Psoas muscle (tissue), 8 donors: ENCODE measurements around the gene FGFBP3. TPM values are rescaled to one million over a fixed set of nuclear protein-coding genes. Genes with fewer than 3 reads are reported as not detected.

ENCODE experiments used
- ATAC-seq, 4 donors: fragments of 200-7000 bp; cut with Tn5 transposase; one replicate each; pipeline ENCODE4 v1.9.1; 2020; ENCODE audit warnings: moderate library complexity in 3 of 4, mild to moderate bottlenecking in 2 of 4
- DNase-seq, 2 donors: peaks; one replicate each; pipeline ENCODE4 v3.0.0-alpha.2; 2020
- H3K27ac ChIP-seq: fragments of 200-600 bp; one replicate; pipeline ENCODE4 v1.8.0; 2022
- H3K27me3 ChIP-seq, 3 donors: fragments of 200-600 bp in 1 of 3; one replicate each; pipeline versions ENCODE4 v1.6.1 to v1.8.0; 2013 to 2022; ENCODE audit warnings: low read length in 2 of 3, mild to moderate bottlenecking in 2 of 3, moderate library complexity in 1 of 3; ENCODE audit not compliant: insufficient read depth in 3 of 3
- H3K36me3 ChIP-seq, 2 donors: fragments of 200-600 bp in 1 of 2; one replicate each; pipeline versions ENCODE4 v1.6.1 to v1.8.0; 2013 to 2022; ENCODE audit warnings: low read depth in 1 of 2, mild to moderate bottlenecking in 1 of 2, moderate library complexity in 1 of 2; ENCODE audit not compliant: insufficient read depth in 1 of 2
- H3K4me1 ChIP-seq: fragments of 200-600 bp; one replicate; pipeline ENCODE4 v1.8.0; 2022
- H3K4me3 ChIP-seq: fragments of 200-600 bp; one replicate; pipeline ENCODE4 v1.8.0; 2022; ENCODE audit warnings: mild to moderate bottlenecking
- H3K9me3 ChIP-seq: fragments of 200-600 bp; one replicate; pipeline ENCODE4 v1.8.0; 2022
- CTCF ChIP-seq: fragments of 200-600 bp; IDR thresholded peaks from one replicate; pipeline ENCODE4 v1.8.0; 2022; ENCODE audit warnings: antibody characterized with exemption
- WGBS, 3 donors: extraction: QIAGEN DNeasy Blood & Tissue Kit; methylation state at CpG; one replicate each; pipeline versions ENCODE4 v1.1.6 to v1.1.7; 2013; 5-methylcytosine and 5-hydroxymethylcytosine counted together
- intact Hi-C, 2 donors: fragments of 100-400 bp; cut with DNase I; formaldehyde crosslinking; loops; one replicate each; pipeline versions ENCODE4 v1.11.0 to v1.14.2; 2022
- polyA plus RNA-seq, 3 donors: library from polyadenylated mRNA; stranded (reverse); fragments of 200-250 nt; gene quantifications; one replicate each; pipeline ENCODE4 v1.2.3, GENCODE V29; 2013
- total RNA-seq, 4 donors: library from RNA; stranded (reverse); fragmentation: NEBNext Ultra II Directional in 2 of 4; extraction: Animal tissue kit (Norgen Biotek cat#: 25700) in 2 of 4; gene quantifications; one replicate each; pipeline versions ENCODE4 v1.2.1 to v1.2.4, GENCODE V29; 2021 to 2023
- donor health status: healthy with polysubstance abuse.
- donor health status: DM: no; HTN: no; CAD: no; lungs with moderate emphysema.
- donor health status: Bipolar disorder and iron deficiency.
- donor health status: healthy.
- donor health status: DM: yes; HTN: yes; CAD: no.
- donor health status: DM: no; HTN: no; CAD: no.
- donor health status: DM: no; HTN: no; CAD: no.
- donor health status: DM: yes; HTN: yes; CAD: no.

The FGFBP3 gene
- total and polyA plus RNA-seq, 7 donors: 0.41 to 2.2 (median 0.56) TPM

DNA sequence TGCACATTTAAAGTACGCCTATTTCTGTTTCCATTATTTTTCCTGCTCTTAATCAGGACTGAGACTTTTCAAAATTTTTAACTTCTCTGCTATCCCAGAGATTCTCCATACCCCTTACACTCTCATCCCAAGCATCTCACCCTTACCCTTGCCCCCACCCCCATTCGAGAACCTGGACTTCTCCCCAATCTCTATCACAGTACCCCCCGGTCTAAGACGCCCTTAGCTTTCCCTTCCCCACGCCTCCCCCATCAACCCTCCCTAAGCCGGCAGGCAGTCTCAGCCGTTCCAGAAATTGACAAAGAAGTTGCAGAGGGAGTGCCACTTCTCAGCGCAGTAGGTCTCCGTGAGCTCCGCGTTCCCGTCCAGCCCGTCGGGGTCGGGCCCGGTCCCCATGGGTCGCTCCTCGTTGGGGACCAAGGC is 1.4 kb downstream of the FGFBP3 start:
- no peak for TF ChIP-seq CTCF
- DNase-seq (no peak), ATAC-seq (peak in 3 of 4 donors; percentile 8 to 20 (median 9))
- WGBS, 3 donors: 6 to 10% (median 9%) methylated on average over 18 of the region's 18 CpGs
- Histone ChIP-seq H3K36me3 (peaks cover 0 to 2% of the 10 kb centered on the region in 2 donors), H3K27ac (peak overlapping the region; percentile 74), H3K27me3 (no peaks in the 10 kb centered on the region), H3K4me3 (peak overlapping the region; percentile 82), H3K4me1 (peaks cover 10% of the 10 kb centered on the region), H3K9me3 (no peaks in the 10 kb centered on the region)
- intact Hi-C loops: loop anchor here in 1 of 2 donors (2.0 kb wide), 1 partner anchor 149 kb away; no protein-coding TSS in a partner anchor

GRCh38 chr10:91907033-91907594 is 2.2 kb downstream of the FGFBP3 start:
- Histone ChIP-seq H3K9me3 (no peaks in the 10 kb centered on the region), H3K27me3 (no peaks in the 10 kb centered on the region), H3K4me1 (peaks cover 16% of the 10 kb centered on the region), H3K4me3 (no peak overlapping the region), H3K36me3 (peaks cover 0 to 2% of the 10 kb centered on the region in 2 donors), H3K27ac (no peak overlapping the region)
- no peak for DNase-seq
- intact Hi-C loops: no loop called here
- ATAC-seq: no peak
- WGBS, 3 donors: 72 to 80% (median 76%) methylated on average over 5 of the region's 5 CpGs
- TF ChIP-seq CTCF: no peak

GRCh38 chr10:91901784-91902677 is 7.3 kb downstream of the FGFBP3 start:
- TF ChIP-seq CTCF: no peak
- Histone ChIP-seq H3K4me3 (no peak overlapping the region), H3K36me3 (peaks cover 0 to 2% of the 10 kb centered on the region in 2 donors), H3K4me1 (peaks cover 14% of the 10 kb centered on the region), H3K27ac (peak overlapping the region; percentile 68), H3K9me3 (no peaks in the 10 kb centered on the region), H3K27me3 (no peaks in the 10 kb centered on the region)
- 11 to 17% (median 13%) methylated on average over 2 of the region's 2 CpGs for WGBS, 3 donors
- ATAC-seq (peak; percentile 76 to 90 (median 86)), DNase-seq (no peak)
- intact Hi-C loops: no loop called here

- DNase-seq (no peak), ATAC-seq (no peak)
- intact Hi-C loops: loop anchor here in 1 of 2 donors (10.0 kb wide), 1 partner anchor 153 kb away; no protein-coding TSS in a partner anchor
- H3K4me3 ChIP-seq: no peak overlapping the region
- peaks cover 11% of the 10 kb centered on the region for H3K4me1 ChIP-seq
- WGBS, 3 donors: 65 to 75% (median 68%) methylated on average over 8 of the region's 8 CpGs
- no peak overlapping the region for H3K27ac ChIP-seq
- TF ChIP-seq CTCF: no peak
- no peaks in the 10 kb centered on the region for H3K36me3 ChIP-seq
- no peaks in the 10 kb centered on the region for H3K9me3 ChIP-seq
- H3K27me3 ChIP-seq: no peaks in the 10 kb centered on the region
Measured at GRCh38 chr10:91897421-91897820, 11.9 kb downstream of the FGFBP3 start.
